Renal cortical epithelial cell (primary cell): ENCODE data around the gene ELMO1. TPM values are rescaled to one million over a fixed set of nuclear protein-coding genes. Genes with fewer than 3 reads are reported as not detected.

Experiments used
- DNase-seq: peaks from one replicate; pipeline ENCODE4 v3.0.0-alpha.2; 2011; ENCODE audit warnings: low read depth
- total RNA-seq: library from RNA; depleted of rRNA; stranded (reverse); fragments of >200 nt; gene quantifications from 2 replicates; pipeline ENCODE4 v1.2.3, GENCODE V29; 2014

Gene ELMO1
- total RNA-seq, 1 donor from 2014 or later = 1.7 TPM

- DNase-seq = no peak
These were observed 101.9 kb downstream of the ELMO1 start for GRCh38 chr7:37346761-37347160.

- no peak for DNase-seq
These were observed 103.6 kb downstream of the ELMO1 start for GRCh38 chr7:37344886-37345579.

GRCh38 chr7:37342688-37343471 lies 105.8 kb downstream of the ELMO1 start:
- no peak for DNase-seq

- DNase-seq = no peak
These were observed 106.4 kb downstream of the ELMO1 start for GRCh38 chr7:37342176-37342687.

GRCh38 chr7:37341033-37341630 lies 107.5 kb downstream of the ELMO1 start:
- DNase-seq = no peak

GRCh38 chr7:37338966-37339365 lies 109.7 kb downstream of the ELMO1 start:
- no peak for DNase-seq

- no peak for DNase-seq
These were observed 111.1 kb downstream of the ELMO1 start for GRCh38 chr7:37337522-37337921.

- no peak for DNase-seq
These were observed 112.4 kb downstream of the ELMO1 start for GRCh38 chr7:37336259-37336658.

- DNase-seq = peak; percentile 67
These were observed 115.6 kb downstream of the ELMO1 start for GRCh38 chr7:37333075-37333474.

GRCh38 chr7:37332243-37333016 lies 116.2 kb downstream of the ELMO1 start:
- DNase-seq = no peak

- DNase-seq = no peak
These were observed 117.9 kb downstream of the ELMO1 start for GRCh38 chr7:37330775-37331174.

- no peak for DNase-seq
These were observed 118.7 kb downstream of the ELMO1 start for GRCh38 chr7:37329940-37330339.

- no peak for DNase-seq
These were observed 121.4 kb downstream of the ELMO1 start for GRCh38 chr7:37327288-37327687.

- DNase-seq = no peak
These were observed 124.7 kb downstream of the ELMO1 start for GRCh38 chr7:37323966-37324365.

GRCh38 chr7:37322831-37323230 lies 125.8 kb downstream of the ELMO1 start:
- DNase-seq = no peak

- no peak for DNase-seq
These were observed 127.7 kb downstream of the ELMO1 start for GRCh38 chr7:37320848-37321468.

- DNase-seq = no peak
These were observed 128.4 kb downstream of the ELMO1 start for GRCh38 chr7:37320140-37320847.

- DNase-seq = no peak
These were observed 130.1 kb downstream of the ELMO1 start for GRCh38 chr7:37318541-37318940.

GRCh38 chr7:37315772-37316715 lies 132.6 kb downstream of the ELMO1 start:
- DNase-seq = no peak

- DNase-seq = no peak
These were observed 136.1 kb downstream of the ELMO1 start for GRCh38 chr7:37312608-37313007.
